Measurements from ENCODE around the gene B3GALT4.

Gene B3GALT4

GRCh38 chr6:33323623-33323948 is 46.7 kb downstream of the B3GALT4 start (continued):
- no peak for TF ChIP-seq ZNF350 (tag by site-specific recombination; IDR thresholded peaks at IDR 0.05)
- no peak for TF ChIP-seq ZBTB11 (tag by site-specific recombination; conservative IDR thresholded peaks at IDR 0.05; ENCODE audit: low read depth)
- TF ChIP-seq KLF16 (tag by site-specific recombination; IDR thresholded peaks at IDR 0.05) = no peak
- TF ChIP-seq ELK4 (IDR thresholded peaks at IDR 0.05; ENCODE audit: borderline replicate concordance, low read depth, low read length) = no peak
- TF ChIP-seq ZNF133 (tag by site-specific recombination; IDR thresholded peaks at IDR 0.05) = no peak
- TF ChIP-seq ZNF518A (tag by site-specific recombination; conservative IDR thresholded peaks at IDR 0.05; ENCODE audit: low read depth) = no peak
- no peak for TF ChIP-seq ZNF175 (tag by site-specific recombination; IDR thresholded peaks at IDR 0.05)

- H3K4me1 ChIP-seq (ENCODE audit: control insufficient read depth, insufficient read depth, low read length) = peaks cover 15% of the 10 kb centered on the region
- H3K27ac ChIP-seq (ENCODE audit: extremely low read depth, low read depth, low read length) = no peak overlapping the region
- H3K36me3 ChIP-seq (ENCODE audit: control insufficient read depth in 2 of 2, insufficient read depth in 1 of 2, low read length in 2 of 2) = peaks cover 9 to 24% of the 10 kb centered on the region in 2 experiments
- TF ChIP-seq ZBTB8A (tag by site-specific recombination; IDR thresholded peaks at IDR 0.05) (no peak), ZBTB10 (tag by site-specific recombination; IDR thresholded peaks at IDR 0.05) (no peak), ZNF580 (tag by site-specific recombination; IDR thresholded peaks at IDR 0.05) (no peak), RBAK (tag by site-specific recombination; IDR thresholded peaks at IDR 0.05) (no peak), TRIM28 (IDR thresholded peaks at IDR 0.05; ENCODE audit: borderline replicate concordance, low read length) (no peak), KLF16 (tag by site-specific recombination; IDR thresholded peaks at IDR 0.05) (no peak), BCL11A (tag by site-specific recombination; IDR thresholded peaks at IDR 0.05; ENCODE audit: low read depth) (no peak), ZSCAN5A (tag by site-specific recombination; IDR thresholded peaks at IDR 0.05) (no peak), ZNF214 (tag by site-specific recombination; IDR thresholded peaks at IDR 0.05; ENCODE audit: borderline replicate concordance) (no peak), OSR2 (tag by site-specific recombination; IDR thresholded peaks at IDR 0.05) (no peak), ZNF37A (tag by site-specific recombination; IDR thresholded peaks at IDR 0.05) (no peak), ZNF324 (tag by site-specific recombination; IDR thresholded peaks at IDR 0.05) (no peak)
- ChIA-PET POLR2A (interaction anchor here (1.1 to 1.7 kb wide), 2 partner anchors 11 to 130 kb away, joined by 6 to 9 read pairs; partner anchors contain the start of gene ZBTB9), CTCF (interaction anchor here (1.0 to 1.5 kb wide), 3 partner anchors 12 to 66 kb away, joined by 3 to 5 read pairs (median 4); no protein-coding TSS in a partner anchor)
- no peak overlapping the region for H3K4me3 ChIP-seq (ENCODE audit: low read depth, low read length)
- no peaks in the 10 kb centered on the region for H3K9me3 ChIP-seq (ENCODE audit: control insufficient read depth, insufficient read depth, low read depth, low read length)
Measured at GRCh38 chr6:33324125-33324524, 47.2 kb downstream of the B3GALT4 start.
